GM19438 (cell line): ENCODE data around the gene KCNT2.
"Not testable (repeated sequence)": the region's sequence is repeated elsewhere in the genome, so short reads cannot be mapped to it uniquely, and the experiment has no call there.

Source experiments
- ATAC-seq: cut with Tn5 transposase; IDR thresholded peaks from one replicate; pipeline ENCODE4 v1.9.1; 2021; ENCODE audit warnings: low read depth; ENCODE audit not compliant: unreplicated experiment

KCNT2 gene

GRCh38 chr1:196357913-196358312 lies 250.3 kb downstream of the KCNT2 start:
- ATAC-seq: no peak

DNA sequence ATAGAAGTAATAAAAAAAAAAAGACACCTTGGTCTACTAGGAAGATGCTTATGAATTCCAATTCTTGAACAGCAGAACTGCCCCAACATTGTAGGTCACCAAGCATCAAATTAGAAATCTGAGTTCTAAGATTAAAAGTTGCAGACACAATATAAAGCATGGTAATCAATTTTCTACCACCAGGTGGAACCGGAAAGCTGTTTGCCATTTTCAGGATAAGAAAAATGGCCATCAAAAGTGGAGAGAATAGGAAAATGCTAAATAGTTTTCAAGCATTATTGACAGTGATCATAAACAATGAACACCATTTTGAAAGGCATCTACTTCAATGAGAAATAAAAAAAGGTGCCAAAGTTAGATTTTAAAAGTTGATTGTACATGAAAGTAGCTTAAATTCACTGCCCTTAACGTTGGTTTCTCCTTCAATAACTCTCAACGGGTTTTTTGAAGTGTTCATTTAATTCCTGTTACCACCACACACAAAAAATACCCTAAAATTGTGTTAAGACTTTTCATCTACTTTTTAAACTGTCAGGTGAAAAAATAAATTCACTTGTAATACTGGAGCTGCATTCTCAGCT lies 252.9 kb downstream of the KCNT2 start:
- no peak for ATAC-seq

GRCh38 chr1:196344453-196344852 lies 263.8 kb downstream of the KCNT2 start:
- no peak for ATAC-seq

DNA sequence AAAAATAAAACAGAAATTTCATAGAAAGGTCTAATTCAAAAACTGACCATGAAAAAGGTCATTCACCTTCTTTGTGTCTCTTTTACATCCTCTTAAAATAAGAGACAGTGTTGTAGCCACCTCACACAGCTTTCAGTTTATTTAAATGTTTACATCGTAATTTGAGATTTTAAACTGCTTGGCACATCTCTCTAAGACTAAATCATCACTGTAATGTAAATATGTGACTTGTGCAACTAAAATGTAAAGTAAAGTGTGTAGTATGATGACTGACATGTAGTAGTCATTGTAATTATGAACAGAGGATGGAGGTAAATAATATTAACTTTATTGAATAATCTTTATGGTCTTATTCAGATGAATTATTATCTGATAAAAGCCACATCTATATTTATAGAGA lies 283.9 kb downstream of the KCNT2 start:
- ATAC-seq: no peak

GRCh38 chr1:196323869-196324268 lies 284.4 kb downstream of the KCNT2 start:
- no peak for ATAC-seq

DNA sequence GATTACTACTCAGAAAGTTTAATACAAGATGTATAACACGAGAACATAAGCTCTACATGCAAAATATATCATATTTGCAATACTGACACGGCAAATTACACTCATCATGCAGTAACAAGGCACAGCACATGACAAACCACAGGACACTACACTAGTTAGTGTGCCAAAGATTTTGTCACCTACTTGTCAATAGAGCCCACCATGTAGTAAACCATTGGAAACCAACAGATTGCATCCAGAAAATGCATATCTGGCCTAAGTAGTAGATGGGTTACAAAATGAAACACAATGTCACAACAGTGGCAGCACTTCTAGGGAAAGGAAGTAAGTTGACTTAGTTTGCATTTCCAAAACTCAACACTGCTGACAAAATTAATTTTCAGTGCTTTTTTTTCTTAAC lies 288.9 kb downstream of the KCNT2 start:
- ATAC-seq: no peak

- no peak for ATAC-seq
Observed at GRCh38 chr1:196317535-196318522, 290.4 kb downstream of the KCNT2 start.

- no peak for ATAC-seq
Observed at GRCh38 chr1:196312739-196313138, 295.5 kb downstream of the KCNT2 start.

- no peak for ATAC-seq
Observed at GRCh38 chr1:196309386-196309785, 298.9 kb downstream of the KCNT2 start.

DNA sequence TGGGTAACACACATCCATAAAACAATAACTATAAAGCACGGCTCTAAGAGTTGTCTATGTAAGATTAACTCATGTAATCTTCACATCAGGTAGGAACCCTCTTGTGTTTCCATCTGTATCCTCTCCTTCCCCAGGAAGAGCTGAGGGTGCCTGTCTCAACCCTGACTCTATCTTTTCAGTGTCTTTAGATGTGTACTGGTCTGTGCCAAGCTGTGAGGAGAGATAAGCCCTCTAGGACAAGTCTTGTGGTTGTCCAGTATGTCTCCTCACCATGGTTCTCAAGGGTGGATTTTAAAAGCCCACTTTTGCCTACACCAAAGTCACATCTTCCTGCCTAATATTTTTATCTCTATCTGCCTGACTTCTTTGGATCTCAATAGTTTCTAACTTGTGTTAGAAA lies 300.1 kb downstream of the KCNT2 start:
- ATAC-seq: no peak

DNA sequence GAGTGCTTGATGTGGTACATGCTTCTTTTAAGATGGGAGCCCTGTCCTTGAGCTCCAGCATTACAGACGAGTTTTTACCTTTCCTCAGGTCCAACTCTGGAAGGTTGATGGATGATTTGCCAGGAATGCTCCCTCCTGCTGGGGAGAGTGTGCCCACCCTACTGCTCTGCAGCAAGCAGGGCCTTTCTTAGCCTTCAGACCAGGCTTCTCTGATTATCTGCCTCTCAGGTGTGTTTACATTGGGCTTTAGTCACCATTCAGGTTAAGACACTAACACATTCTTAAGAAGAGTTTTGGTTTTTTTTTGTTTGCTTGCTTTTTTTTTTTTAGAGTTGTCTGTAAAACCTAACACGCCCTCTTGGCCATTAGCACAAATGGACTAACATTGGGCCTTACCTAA lies 301.8 kb downstream of the KCNT2 start:
- ATAC-seq: no peak

DNA sequence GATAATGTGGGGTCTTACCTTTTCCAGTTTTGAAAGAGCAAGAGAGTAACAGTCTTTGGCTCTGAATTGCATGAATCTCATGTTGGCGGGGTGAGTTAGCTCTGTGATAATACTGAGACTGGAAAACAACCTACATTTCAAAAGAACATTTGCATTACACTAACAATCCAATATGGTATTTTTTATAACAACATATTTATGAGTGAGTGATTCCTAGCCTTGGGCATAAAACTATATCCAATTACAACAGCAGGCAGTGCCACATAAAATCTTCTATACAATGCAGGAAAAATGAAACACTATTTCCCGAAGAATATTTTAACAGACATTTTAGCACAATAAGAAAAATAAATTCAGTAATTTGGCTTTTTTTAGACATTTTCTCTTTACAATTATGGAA lies 303.0 kb downstream of the KCNT2 start:
- no peak for ATAC-seq

- ATAC-seq: no peak
Observed at GRCh38 chr1:196302981-196303380, 305.3 kb downstream of the KCNT2 start.

- no peak for ATAC-seq
Observed at GRCh38 chr1:196302420-196302819, 305.8 kb downstream of the KCNT2 start.

DNA sequence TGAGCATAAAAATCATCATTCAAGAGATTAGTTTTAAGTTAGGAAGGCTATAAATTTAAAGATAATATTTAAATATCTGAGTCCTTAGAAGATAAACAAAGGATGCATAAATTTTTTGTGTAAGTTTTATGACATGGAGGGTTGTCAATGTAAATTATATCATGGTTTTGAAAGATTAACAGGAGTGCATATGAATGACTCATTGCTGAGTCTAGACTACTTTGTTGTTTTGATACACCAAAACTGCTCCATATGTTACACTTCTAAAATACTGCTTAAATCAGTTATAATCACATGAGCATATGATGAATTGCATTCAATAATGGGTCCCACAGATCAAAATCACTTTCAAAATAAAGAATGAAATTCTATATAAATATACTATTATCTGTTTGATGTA lies 312.5 kb downstream of the KCNT2 start:
- ATAC-seq: no peak

- no peak for ATAC-seq
Observed at GRCh38 chr1:196278816-196279215, 329.4 kb downstream of the KCNT2 start.

GRCh38 chr1:196277860-196278259 lies 330.4 kb downstream of the KCNT2 start:
- ATAC-seq: no peak

DNA sequence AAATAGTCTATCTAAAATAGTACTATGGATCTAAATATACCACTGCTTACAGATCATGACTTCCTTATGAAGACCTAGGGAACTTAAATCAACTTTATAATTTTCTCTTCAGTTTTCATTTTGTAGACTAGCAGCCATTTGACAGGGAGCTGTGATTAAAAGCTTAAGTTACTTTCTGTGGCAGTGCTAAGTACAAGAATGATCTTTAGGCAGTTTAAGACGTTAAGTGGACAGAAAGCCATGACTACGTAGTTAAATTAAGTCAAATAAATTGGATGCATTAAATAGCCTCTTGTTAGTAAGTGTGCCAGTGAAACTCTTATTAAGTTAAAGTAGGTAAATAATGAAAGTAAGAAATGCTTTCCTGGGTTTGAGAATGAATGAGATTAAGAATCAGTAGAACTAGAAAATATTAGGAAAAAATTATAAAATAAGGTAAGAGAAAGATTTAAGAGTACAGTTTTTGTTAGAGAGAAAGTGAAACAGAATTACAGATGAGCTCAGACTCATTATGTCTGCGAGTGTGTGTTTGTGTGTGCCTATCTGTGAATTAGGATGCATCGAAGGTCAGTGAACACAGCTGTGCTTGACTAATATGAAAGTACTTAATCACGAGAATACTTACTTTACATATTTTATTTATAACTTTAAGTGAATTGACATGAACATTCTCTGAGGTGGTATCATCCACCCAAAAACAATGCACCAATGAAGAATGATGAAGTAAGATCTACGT lies 336.9 kb downstream of the KCNT2 start:
- ATAC-seq: no peak

- not testable (repeated sequence) for ATAC-seq
Observed at GRCh38 chr1:196263086-196263485, 345.2 kb downstream of the KCNT2 start.

- no peak for ATAC-seq
Observed at GRCh38 chr1:196260270-196260669, 348.0 kb downstream of the KCNT2 start.

- no peak for ATAC-seq
Observed at GRCh38 chr1:196259316-196259715, 348.9 kb downstream of the KCNT2 start.
